ENCODE results near the gene LEMD2.

DNA sequence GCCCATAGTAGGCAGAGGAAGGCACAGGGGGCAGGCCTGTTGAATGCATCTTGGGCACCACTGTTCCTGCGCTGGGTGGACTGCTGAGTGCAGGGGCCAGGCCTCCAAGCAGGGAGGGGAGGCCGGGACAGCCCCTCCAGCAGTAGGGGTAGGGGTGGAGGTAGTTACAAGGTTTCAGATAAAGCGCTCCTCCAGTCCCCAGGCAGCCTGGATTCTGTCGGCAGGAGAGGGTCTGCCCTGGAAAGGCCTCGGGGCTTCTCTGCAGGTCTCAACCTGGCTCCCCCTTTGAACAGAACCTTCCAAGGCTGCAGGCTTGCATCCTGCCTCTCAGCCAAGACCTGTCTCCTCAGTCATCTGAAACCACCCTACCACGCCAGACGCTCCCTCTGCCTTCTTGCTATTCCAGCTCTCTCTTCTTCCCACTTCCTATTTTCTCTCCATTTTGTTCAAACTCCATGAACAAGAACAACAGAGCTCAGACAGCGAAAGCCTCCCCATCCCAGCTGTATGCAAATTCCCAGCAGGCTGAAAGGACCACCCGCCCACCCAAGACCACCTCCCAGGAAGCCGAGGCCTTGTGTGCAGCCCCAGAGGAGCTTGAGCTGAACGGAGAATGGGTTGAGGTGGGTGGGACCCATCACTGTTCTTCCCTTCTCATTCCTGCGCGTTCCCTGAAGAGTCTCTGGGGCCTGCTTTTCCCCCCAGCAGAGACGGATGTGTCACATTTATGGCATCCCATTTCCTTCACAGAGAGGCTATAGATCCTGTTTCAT is 13.4 kb upstream of the LEMD2 start:
- no peak for TF ChIP-seq CBX8 (IDR thresholded peaks at IDR 0.05)
- no peak for TF ChIP-seq MYC (IDR thresholded peaks at IDR 0.05; ENCODE audit: borderline replicate concordance, low read length)
- no peak for TF ChIP-seq CTCF (IDR thresholded peaks at IDR 0.05)
- no peak for TF ChIP-seq POLR2A (IDR thresholded peaks at IDR 0.05; ENCODE audit: low read length)
- TF ChIP-seq RFX5 (IDR thresholded peaks at IDR 0.05) = no peak

All from A549 (cell line).